HK-2 (cell line): ENCODE data around the gene TAOK1.

ENCODE experiments used
- DNase-seq: peaks from one replicate; pipeline ENCODE4 v3.0.0-alpha.2; 2018; ENCODE audit not compliant: unreplicated experiment

The TAOK1 gene

DNA sequence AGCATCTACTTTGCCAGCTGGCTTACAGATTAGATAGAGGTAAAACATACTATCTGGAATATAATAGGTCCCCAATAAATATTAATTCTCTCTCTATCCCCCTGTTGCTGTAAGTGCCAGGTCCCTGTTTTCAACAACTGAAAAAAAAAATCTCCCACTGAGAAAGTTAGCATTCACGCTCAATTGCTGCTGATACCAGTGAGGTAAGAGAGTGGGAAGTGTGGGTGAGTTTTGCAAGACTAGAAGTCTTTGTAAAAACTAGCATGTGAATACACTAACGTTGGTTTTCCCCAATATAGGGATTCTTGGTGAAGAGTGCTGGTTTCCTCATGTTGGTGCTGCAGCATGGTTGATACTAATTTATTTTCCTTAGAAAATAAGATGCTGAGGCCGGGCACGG lies 11.7 kb upstream of the TAOK1 start:
- no peak for DNase-seq

DNA sequence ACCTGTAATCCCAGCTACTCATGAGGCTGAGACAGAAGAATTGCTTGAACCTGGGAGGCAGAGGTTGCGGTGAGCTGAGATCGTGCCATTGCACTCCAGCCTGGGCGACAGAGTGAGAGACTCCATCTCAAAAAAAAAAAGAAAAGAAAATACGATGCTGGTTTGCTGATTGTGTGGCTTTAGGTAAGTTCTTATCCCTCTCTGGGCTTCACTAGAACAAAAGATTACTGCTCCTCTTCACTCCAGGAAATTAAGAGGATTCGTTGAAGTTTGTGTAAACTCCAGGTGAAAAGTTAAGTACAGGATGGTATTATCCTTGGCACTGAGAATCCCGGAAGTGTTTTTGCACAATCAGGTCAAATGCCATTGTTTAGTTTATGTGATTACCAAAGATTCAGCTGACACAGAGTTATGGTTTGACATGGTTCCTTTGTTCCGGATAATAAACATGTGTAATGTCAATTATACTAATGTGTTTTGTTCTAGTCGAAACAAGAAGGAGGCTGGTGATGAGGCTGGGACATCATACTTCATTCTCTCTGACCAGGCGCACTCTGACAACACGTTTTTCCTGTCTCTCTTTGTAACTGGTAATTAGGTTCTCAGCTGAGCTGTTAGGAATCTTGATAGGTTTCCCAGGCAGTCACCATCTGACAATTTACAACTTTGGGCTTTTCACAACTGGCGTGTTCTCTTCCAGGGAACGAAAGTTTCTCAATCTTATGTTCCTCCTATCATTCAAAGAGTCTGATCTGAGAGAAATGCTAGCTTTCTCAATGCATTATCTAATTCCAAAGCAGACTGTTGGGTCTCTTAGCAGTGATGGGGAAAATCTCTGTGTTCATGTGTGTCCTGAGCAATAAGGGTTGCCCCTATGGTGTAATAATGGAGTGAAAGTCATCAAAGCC lies 10.8 kb upstream of the TAOK1 start:
- no peak for DNase-seq

DNA sequence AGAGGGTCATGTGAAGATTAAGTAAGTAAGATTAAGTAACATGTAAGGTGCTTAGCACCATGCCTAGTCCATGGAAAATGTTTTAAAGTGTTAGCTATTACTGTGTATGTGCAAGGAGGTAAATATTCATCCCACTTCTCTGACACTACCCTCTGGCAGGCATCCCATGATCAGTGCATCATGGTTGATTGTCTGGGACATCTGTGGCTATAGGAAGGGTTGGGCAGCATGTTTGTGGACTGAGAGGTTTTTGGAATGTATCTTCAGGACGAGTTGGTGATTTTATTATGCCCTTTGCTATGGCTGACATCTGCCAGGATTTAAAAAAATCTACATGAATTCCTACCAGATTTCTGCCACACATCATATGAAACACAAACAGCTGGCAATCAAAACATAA lies 6.5 kb upstream of the TAOK1 start:
- DNase-seq, result no peak

DNA sequence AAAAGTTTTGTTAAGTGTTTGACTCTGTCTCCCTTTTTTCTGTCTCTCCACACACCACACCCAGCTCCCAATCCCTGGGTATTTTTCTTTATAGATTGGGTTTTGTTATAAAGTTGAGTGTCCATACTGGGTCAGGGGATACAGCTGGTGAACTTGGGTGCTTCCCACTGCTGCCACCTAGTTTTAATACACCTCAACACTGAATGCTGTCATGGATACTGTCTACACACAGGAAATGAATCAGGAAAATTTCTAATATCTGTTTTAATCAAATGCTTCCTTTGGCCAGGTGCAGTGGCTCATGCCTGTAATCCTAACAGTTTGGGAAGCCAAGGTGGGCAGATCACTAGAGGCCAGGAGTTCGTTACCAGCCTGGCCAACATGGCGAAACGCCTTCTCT lies 5.3 kb upstream of the TAOK1 start:
- DNase-seq, result no peak

DNA sequence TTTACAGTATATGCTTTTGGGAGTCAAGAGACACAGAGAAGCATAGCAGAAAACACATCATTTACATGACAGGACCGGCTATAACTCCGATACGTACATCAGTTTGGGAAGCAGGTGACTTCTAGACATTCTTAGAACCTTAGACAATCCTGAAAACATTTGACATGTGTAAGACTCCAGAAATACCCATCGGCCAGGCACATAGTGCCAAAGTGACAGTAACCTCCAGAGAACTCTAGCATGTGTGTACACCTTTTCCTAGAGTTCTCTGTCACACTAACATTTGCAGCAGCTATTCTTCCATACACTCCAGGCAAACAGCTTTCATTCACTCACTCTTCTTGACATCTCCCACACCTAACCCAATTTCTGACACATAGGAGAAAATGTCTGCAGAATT lies 3.4 kb upstream of the TAOK1 start:
- no peak for DNase-seq

DNA sequence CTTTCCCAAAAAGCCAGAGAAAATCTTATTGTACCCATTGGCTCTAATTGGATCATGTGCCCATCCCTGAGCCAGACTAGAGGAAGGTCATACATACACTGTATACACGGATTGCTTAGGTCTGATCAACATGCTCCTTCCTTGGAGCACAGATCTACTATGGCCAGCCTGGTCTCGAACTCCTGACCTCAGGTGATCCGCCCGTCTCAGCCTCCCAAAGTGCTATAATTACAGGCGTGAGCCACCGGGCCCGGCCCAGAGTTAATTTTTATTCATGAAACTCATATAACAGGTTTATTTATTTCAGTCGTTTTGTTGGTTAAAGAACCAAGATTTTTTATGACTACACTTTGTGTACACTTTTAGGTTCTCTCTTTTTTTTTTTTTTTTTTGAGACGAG lies 1.2 kb upstream of the TAOK1 start:
- no peak for DNase-seq

DNA sequence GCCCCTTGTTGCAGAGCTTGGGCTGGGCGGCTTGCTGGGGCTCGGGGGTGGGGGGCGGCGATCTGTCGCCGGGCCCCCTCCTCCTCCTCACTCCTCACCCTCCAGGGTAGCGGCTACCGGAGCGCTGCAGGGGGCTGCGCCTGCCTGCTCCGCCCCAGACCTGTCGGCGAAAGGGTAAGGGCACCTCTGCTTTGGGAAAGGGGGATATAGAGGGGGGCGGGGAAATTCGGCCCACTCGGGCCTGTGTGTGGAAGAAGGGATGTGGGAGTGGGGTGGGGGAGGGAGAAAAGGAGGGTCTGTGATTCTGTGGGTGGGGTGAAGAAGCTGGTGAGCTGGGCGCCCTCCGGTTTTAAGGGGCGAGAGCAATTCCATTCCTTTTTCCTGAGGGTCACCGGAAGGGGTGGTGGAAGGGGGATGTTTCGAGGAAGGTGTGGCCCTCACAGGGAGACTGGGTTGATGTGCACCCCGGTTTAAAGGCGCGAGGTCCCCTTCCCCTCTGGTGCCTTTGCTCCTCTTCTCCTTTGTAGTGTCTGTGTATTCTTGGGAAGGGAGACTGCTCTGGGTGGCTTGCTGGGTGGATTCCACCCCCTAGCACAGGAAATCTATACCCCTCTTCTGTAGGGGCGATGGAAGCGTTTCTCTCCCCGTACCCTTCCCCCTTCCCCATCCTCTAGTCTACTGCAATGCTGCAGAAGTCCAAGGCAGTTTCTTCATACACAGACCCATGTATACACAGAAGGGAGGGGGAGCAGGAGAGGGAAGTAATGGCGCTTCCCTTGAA lies 878 bp downstream of the TAOK1 start:
- DNase-seq, result peak; percentile 47

DNA sequence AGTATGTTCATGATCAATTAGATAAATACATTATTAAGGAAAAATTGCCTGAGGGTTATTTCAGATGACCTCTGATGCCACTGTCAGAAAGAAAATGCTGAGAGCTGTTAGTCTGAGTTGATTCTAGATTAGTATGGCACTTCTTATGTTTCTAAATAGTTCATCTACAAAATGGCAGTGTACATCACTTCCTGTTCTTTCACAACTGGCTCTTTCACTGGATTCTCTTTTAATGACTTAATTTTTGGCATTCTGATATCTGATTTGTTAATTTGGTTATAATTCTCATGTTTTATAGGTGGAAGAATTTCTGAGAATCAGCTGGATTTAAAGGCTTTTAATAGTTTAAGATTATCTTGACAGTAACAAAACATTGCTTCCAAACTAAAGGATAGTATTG lies 3.3 kb downstream of the TAOK1 start:
- DNase-seq, result no peak

DNA sequence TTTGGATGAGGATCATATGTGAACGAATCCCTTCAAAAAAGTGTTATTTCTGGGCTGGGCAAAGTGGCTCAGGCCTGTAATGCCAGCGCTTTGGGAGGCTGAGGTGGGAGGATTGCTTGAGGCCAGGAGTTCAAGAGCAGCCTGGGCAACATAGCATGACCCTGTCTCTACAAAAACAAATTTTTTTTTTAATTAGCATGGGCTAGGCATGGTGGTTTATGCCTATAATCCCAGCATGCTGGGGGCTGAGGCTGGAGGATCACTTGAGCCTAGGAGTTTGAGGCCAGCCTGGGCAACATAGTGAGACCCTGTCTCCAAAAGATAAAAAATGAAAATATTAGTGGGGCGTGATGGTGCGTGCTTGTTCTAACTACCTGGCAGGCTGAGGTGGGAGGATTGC lies 4.6 kb downstream of the TAOK1 start:
- DNase-seq, result no peak

DNA sequence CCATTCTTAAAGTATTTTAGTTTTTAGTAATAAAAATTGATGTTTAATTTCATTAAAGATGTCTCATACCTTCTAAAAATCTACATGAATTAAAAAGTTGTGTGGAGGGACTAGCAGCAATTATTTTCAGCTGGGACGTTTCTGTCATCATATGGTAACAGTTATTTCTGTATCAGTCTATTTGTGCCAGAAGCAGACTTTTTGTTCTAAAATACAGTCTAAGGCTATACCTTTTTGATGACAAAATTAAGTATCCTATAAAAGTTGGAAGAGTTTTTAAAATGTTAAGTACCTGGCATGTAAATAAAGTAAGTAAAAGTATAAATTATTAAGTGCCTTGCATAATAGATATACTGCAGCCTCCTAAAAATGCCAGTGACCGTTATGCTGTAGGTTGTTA lies 5.9 kb downstream of the TAOK1 start:
- DNase-seq, result no peak

DNA sequence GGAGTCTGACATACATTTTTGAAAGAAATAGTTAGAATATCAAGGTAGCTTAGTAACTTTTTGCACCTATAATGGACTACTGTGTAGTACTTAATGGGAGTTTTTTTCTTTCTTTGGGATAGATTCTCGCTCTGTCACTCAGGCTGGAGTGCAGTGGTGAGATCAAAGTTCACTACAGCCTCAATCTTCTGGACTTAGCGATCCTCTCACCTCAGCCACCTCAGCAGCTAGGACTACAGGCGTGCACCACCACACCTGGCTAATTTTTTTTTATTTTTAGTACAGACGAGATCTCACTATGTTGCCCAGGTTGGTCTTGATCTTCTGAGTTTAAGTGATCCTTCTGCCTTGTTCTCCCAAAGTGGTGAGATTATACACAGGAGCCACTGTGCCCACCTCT lies 9.5 kb downstream of the TAOK1 start:
- no peak for DNase-seq

DNA sequence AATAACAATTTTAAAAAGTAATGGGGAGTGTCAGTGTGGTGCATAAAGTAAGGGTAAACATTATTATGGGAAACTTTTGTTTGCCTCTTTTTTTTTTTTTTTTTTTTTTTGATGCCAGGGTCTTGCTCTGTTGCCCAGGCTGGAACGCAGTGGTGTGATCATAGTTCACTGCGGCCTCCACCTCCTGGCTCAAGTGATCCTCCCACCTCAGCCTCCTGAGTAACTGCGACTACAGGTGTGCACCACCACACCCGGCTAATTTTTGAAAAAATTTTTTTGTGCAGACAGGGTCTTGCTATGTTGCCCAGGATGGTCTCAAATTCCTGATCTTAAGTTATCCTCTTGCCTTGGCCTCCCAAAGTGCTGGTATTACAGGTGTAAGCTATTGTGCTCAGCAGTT lies 10.7 kb downstream of the TAOK1 start:
- no peak for DNase-seq

DNA sequence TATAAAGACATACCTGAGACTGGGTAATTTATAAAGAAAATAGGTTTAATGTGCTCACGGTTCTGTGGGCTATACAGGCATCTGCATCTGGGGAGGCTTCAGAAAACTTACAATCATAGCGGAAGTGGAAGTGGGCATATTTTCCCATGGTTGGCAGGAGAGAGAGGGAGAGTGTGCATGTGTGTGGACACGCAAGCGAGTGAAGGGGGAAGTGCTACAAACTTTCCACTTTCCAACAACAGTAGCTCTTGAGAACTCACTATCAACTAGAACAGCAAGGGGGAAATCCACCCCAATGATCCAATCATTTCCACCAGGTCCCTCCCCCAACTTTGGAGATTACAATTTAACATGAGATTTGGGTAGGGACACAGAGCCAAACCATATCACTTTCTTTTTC lies 11.1 kb downstream of the TAOK1 start:
- DNase-seq, result no peak

DNA sequence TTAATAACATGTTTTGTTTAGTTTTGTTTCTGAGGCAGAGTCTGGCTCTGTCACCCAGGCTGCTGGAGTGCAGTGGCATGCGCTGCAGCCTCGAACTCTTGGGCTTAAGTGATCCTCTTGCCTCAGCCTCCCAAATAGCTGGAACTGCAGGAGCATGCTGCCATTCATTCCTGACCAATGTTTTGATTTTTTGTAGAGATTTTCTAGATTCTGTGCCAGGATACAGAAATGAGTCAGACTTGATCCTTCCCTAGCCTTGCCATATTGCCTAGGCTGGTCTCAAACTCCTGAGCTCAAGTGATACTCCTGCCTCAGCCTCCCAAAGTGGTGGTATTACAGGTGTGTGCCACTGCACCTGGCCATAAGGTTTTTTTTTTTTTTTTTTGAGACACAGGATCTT lies 17.7 kb downstream of the TAOK1 start:
- DNase-seq, result no peak

DNA sequence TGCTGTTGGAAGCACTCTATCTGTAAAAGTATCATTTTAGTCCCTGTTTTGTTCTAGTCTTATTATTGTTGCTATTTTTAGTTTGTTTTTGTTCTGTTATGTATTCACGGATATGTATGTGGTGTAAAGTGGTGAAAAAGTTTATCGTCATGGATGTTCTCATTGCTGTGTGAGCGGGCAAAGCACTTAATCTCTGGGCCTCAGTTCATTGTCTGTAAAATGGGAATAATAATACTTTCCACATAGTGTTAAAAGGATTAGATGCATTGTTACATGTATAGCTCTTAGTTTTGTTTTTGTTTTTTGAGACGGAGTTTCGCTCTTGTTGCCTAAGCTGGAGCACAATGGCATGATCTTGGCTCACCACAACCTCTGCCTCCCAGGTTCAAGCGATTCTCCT lies 19.8 kb downstream of the TAOK1 start:
- DNase-seq, result no peak

DNA sequence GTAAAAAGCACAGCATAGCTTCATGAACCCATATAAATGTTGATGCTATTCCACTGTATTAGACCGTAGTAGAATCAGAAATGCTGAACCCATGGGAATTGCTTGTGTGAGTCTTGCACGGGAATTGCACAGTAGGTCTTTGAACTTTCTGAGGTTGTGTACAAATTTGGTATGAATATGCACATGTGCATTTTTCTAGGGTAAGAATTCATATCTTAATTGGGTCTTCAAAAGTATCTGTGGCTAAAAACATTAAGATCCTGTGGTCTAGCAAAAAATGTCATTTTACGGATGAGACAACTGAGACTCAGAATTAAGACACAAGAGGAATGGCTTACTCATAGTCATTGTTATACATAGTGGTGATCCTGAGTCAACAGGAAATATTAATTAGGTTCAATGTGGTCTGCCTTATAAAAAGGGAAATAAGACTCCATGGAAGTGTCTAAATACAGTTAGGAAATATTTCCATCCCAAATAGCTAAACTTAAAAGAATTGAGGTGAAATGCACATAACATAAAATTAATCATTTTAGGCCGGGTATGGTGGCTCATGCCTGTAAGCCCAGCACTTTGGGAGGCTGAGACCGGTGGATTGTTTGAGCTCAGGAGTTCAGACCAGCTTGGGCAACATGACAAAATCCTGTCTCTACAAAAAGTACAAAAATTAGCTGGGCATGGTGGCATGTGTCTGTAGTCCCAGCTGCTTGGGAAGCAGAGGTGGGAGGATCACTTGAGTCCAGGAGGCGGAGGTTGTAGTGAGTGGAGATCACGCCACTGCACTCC lies 22.8 kb downstream of the TAOK1 start:
- no peak for DNase-seq

DNA sequence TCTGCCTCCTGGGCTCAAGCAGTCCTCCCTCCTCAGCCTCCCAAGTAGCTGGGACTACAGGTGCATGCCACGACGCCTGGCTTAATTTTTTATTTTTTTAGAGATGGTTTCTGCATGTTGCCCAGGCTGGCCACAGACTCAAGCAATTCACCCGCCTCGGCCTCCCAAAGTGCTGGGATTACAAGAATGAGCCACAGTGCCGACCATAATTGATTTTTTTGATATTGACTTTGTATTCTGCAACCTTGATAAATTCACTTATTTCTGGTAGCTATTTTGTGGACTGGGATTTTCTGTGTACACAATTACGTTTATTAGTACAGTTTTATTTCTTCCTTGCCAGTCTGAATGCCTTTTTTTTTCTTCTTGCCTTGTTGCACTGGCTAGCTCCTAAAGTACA lies 30.0 kb downstream of the TAOK1 start:
- DNase-seq, result no peak

DNA sequence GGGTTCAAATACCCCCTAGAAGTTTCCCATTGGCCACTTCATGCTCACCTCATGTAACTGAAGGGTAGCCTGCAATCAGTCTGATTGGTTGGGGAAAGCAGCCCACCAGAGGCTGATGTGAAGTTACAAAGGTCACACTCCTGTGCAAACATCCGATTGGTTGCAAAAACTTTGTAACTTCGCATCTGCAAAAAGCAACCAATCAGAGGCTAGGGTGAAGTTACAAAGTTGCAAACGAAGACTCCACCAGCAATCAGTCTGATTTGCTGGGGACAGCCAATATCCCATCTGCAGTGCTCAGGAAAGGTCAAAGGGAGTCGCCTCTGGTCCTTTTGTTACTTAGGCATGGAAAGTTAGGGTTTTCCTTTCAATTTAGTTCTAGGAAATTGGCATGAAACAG lies 40.1 kb downstream of the TAOK1 start:
- no peak for DNase-seq

DNA sequence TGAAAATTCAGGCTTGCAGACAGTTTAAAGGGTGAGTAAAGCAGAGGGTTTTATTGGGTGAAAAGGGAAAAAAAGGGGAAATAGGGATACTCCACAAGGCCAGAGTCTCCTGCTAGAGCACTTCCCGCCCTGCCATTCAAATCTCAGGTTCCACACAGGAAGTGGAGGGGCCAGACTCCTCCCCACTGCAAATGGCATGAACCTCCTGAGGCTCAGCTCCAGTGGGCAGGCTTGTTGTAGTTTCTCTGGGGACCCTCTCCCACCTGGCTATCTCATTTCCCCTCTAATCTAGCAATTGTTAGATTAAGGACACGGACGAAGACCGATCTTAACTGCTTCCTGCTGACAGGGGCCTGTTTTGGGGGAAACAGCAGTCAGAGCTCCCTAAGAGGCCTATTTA lies 43.4 kb downstream of the TAOK1 start:
- no peak for DNase-seq

DNA sequence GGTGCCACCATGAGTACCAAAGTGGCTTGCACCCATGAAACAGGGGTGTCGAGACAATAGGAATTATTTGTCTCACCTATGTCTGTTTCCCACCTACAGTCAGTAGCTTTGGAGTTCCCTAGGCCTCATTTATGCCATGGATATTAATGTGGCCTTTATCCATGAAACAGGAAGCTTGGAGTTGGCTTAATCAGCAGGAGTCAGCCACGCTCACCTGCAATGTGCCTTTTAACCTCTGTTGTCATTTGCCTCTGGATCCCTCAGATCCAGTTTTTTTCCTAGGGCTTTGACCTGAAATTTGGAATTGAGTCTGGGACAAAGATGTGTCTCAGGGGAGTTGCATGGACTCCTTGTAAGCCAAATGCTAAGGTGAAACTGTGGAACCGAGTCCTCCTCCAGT lies 44.4 kb downstream of the TAOK1 start:
- no peak for DNase-seq

DNA sequence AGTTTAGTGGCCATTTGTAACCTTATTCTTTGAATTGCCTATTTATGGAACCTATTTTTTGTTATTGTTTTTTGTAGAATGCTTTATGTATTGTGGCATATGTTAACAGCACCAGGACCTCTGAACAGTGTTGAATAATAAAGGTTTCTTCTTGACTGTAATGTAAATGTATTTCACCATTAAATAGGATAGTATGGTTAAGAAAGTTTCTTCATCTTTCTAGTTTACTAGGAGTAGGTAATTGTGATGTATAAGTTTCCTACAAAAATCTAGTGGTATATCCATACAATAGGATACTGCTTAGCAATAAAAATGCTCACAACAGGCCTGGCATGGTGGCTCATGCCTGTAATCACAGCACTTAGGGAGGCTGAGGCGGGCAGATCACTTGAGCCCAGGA lies 52.3 kb downstream of the TAOK1 start:
- no peak for DNase-seq

DNA sequence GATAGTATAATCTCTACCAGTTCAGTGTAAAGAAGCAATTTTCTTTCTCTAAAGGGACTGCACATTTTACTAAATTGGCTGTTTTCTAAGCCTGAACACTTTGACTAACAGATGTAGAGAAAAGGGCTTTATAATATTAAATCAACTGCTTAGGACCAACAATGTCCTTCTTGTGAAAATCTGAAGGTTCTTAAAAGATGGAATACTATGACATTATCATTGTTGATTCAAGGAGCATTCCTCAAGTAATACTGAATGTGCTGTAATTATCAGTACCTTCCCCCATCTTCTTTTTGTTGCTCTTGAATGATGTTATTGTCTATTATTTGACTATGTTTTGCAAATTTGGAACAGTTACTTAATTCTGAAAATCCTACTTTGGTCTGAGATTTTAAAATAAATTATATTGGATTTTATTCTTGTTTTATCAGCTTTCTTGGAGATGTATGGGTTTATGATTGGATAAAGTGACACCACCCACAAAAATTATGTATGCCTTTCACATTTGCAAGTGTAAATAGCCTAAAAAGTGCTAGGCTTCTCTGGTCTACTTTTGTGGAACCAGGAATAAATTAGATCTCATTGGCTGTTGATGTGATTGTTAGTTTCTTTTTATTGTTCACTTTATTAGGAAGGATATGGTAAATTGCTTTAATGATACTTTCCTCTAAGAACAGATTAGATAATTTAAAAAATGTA lies 53.0 kb downstream of the TAOK1 start:
- no peak for DNase-seq
